ENCODE data around the gene CADM4.

GRCh38 chr19:43599635-43600295 lies 39.9 kb downstream of the CADM4 start:
- no peak for TF ChIP-seq CTCF (IDR thresholded peaks at IDR 0.05)
- TF ChIP-seq EZH2 (IDR thresholded peaks at IDR 0.05; ENCODE audit: borderline replicate concordance, insufficient read depth, low read depth, low read length, poor library complexity, severe bottlenecking): no peak
